Skeletal muscle tissue (tissue), 4 donors: Measurements from ENCODE around the gene ASB10. TPM values are rescaled to one million over a fixed set of nuclear protein-coding genes. Genes with fewer than 3 reads are reported as not detected.

Source experiments
- H3K27ac ChIP-seq: one replicate; pipeline ENCODE4 v1.7.0; 2013; ENCODE audit warnings: mild to moderate bottlenecking, low read depth, low read length, inconsistent platforms
- H3K27me3 ChIP-seq, 3 donors: one replicate each; pipeline ENCODE4 v1.7.0; 2013; ENCODE audit warnings: low read length in 3 of 3; ENCODE audit not compliant: control insufficient read depth in 3 of 3, insufficient read depth in 3 of 3
- H3K36me3 ChIP-seq, 3 donors: one replicate each; pipeline ENCODE4 v1.7.0; 2013; ENCODE audit warnings: low read length in 3 of 3; ENCODE audit not compliant: control insufficient read depth in 3 of 3, insufficient read depth in 3 of 3
- H3K4me1 ChIP-seq, 3 donors: one replicate each; pipeline ENCODE4 v1.7.0; 2013; ENCODE audit warnings: low read length in 3 of 3, mild to moderate bottlenecking in 3 of 3; ENCODE audit not compliant: control insufficient read depth in 3 of 3, insufficient read depth in 3 of 3
- H3K4me3 ChIP-seq, 3 donors: one replicate each; pipeline ENCODE4 v1.7.0; 2013; ENCODE audit warnings: low read length in 3 of 3
- H3K9ac ChIP-seq, 3 donors: one replicate each; pipeline ENCODE4 v1.7.0; 2013; ENCODE audit warnings: low read length in 3 of 3, mild to moderate bottlenecking in 3 of 3, moderate library complexity in 2 of 3, low read depth in 1 of 3
- H3K9me3 ChIP-seq, 3 donors: one replicate each; pipeline ENCODE4 v1.7.0; 2013; ENCODE audit warnings: low read length in 3 of 3; ENCODE audit not compliant: control insufficient read depth in 3 of 3
- total RNA-seq: library from RNA; depleted of rRNA; stranded (reverse); fragments of >200 nt; gene quantifications from one replicate; pipeline ENCODE4 v1.2.3, GENCODE V29; 2014
- donor health status: Osteomylitis.

ASB10 gene
- total RNA-seq, 1 donor from 2014 or later = 3.7 TPM

DNA sequence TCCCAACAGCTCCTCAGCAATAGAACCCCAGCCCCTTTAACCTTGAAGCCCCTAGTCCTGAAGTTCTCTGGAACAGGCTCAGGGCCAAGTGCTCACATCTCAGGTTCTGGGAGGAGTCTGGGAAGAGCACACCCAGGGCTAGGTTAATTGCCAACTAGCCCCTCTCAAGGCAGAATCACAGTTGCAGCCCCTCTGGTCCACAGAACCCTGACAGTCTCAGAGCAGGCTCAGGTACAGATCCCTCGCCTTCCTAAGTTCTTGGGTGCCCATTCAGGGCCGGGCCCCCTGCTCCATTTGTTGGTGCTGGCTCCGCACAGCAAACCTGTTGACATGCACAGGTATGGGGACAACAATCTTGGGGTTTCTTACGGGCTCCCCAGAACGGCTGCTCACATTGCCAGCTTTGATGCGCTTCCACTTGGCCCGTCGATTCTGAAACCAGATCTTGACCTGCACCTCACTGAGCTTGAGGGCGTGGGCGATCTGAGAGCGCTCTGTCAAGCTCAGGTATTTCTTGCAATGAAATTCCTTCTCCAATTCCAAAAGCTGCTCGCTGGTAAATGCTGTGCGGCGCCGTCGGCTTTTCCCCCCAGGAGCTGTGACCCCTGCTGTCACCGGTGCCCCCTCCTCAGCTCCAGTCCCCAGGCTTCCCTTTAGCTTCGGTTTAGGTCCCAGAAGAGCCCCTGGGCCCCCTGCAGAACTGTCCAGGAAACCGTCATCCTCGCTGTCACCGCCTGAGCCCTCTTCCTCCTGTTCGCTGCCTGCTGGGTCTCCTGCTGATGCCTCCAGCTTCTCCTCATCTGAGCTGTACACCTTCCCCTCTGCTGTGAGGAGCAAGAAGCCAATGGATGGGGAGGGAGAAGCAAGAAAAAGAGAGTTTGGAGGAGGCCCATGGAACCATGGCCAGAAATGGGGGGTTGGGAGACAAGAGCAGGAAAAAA, 38.5 kb downstream of the ASB10 start:
- H3K27ac ChIP-seq = no peak overlapping the region
- H3K4me1 ChIP-seq = peaks cover 4 to 6% (median 4%) of the 10 kb centered on the region in 3 donors
- peaks cover 7 to 21% (median 8%) of the 10 kb centered on the region in 3 donors for H3K36me3 ChIP-seq
- H3K27me3 ChIP-seq = peaks cover 0 to 6% (median 0%) of the 10 kb centered on the region in 3 donors
- H3K9ac ChIP-seq = no peak overlapping the region
- no peak overlapping the region for H3K4me3 ChIP-seq
- H3K9me3 ChIP-seq = no peaks in the 10 kb centered on the region

DNA sequence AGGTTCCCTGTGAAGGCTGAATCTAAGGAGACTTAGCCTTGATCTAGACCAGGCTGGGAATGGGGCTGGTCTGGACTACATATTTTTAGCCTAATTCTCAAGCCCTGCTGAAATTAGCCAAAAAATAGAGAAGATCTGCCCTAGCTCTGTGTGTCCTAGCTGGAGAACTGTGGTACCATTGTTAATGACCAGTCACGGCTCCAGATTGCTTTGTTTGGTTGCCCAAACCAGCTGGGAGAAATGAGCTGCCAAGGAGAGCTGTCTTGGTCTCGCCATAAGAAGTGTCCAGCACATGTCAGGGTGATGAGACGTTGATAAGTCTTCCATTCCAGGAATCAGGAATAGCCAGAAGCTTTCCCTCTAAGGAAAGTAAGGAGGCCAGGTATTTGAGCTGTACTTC, 40.3 kb downstream of the ASB10 start:
- Histone ChIP-seq H3K4me1 (peaks cover 6 to 15% (median 9%) of the 10 kb centered on the region in 3 donors), H3K27me3 (peaks cover 0 to 4% (median 0%) of the 10 kb centered on the region in 3 donors), H3K9me3 (no peaks in the 10 kb centered on the region), H3K4me3 (no peak overlapping the region), H3K9ac (no peak overlapping the region), H3K27ac (no peak overlapping the region), H3K36me3 (peaks cover 9 to 31% (median 14%) of the 10 kb centered on the region in 3 donors)

DNA sequence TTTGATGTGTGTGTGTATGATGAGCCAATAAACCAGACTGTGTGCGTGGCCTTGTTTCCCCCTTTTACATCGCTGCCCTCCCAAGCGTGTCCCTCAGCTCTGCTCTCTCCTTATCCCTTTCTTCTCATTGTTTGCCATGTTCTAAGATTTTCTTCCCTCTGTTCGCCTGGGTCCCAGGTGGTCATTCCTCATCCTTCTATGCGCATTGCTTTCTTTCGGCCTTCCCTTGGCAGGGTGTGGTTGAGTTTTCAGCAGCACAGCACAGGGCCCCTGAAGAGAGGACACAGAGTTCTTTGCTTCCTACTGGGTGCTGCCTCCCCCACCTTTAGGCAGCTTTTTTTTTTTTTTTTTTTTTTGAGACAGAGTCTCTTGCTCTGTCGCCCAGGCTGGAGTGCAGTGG, 42.7 kb downstream of the ASB10 start:
- H3K27me3 ChIP-seq = no peaks in the 10 kb centered on the region
- no peak overlapping the region for H3K27ac ChIP-seq
- peaks cover 6 to 15% (median 9%) of the 10 kb centered on the region in 3 donors for H3K4me1 ChIP-seq
- H3K9ac ChIP-seq = no peak overlapping the region
- H3K36me3 ChIP-seq = peaks cover 19 to 40% (median 20%) of the 10 kb centered on the region in 3 donors
- no peak overlapping the region for H3K4me3 ChIP-seq
- H3K9me3 ChIP-seq = no peaks in the 10 kb centered on the region

DNA sequence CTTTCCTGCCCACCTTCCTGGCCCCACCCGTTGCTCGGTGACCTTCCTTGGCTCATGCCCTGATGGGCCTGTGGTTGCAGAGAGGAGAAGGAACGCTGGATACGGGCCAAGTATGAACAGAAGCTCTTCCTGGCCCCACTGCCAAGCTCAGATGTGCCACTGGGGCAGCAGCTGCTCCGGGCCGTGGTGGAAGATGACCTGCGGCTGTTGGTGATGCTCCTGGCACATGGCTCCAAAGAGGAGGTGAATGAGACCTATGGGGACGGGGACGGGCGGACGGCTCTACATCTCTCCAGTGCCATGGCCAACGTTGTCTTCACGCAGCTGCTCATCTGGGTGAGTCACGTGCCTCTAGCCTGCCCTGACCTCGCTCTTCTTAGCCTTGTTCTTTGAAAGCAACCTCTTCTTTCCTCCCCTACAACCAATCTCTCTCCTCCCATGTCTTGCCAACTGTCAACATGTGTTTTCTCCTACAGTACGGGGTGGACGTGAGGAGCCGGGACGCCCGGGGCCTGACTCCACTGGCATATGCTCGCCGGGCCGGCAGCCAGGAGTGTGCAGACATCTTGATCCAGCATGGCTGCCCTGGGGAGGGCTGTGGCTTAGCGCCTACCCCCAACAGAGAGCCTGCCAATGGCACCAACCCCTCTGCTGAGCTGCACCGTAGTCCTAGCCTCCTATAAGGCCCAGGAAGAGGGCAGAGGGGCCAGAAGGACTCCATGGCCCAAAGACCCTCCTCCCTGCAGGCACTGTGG, 43.6 kb downstream of the ASB10 start:
- Histone ChIP-seq H3K9ac (no peak overlapping the region), H3K27ac (no peak overlapping the region), H3K9me3 (no peaks in the 10 kb centered on the region), H3K4me3 (no peak overlapping the region), H3K36me3 (peaks cover 18 to 42% (median 19%) of the 10 kb centered on the region in 3 donors), H3K4me1 (peaks cover 6 to 15% (median 9%) of the 10 kb centered on the region in 3 donors), H3K27me3 (no peaks in the 10 kb centered on the region)

DNA sequence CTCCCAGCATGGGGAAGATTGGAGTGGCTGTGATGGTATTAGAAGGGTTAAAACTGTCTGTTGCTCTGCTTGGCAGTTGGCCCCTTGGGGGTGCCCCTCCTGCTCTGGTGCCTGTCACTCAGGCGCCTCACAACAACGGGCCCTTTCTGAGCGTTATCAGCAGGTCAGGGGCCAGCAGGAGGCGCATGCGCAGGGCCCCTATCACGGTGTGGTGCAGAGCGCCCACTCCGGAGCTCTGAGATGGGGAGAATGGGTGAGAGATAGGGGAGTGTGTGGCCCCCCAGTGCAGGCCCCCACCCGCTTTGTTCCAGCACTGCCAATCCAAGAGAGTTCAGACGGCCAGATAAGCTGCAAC, 44.4 kb downstream of the ASB10 start:
- Histone ChIP-seq H3K4me3 (no peak overlapping the region), H3K27me3 (no peaks in the 10 kb centered on the region), H3K9ac (no peak overlapping the region), H3K27ac (no peak overlapping the region), H3K36me3 (peaks cover 19 to 37% (median 20%) of the 10 kb centered on the region in 3 donors), H3K4me1 (peaks cover 6 to 15% (median 9%) of the 10 kb centered on the region in 3 donors), H3K9me3 (no peaks in the 10 kb centered on the region)

DNA sequence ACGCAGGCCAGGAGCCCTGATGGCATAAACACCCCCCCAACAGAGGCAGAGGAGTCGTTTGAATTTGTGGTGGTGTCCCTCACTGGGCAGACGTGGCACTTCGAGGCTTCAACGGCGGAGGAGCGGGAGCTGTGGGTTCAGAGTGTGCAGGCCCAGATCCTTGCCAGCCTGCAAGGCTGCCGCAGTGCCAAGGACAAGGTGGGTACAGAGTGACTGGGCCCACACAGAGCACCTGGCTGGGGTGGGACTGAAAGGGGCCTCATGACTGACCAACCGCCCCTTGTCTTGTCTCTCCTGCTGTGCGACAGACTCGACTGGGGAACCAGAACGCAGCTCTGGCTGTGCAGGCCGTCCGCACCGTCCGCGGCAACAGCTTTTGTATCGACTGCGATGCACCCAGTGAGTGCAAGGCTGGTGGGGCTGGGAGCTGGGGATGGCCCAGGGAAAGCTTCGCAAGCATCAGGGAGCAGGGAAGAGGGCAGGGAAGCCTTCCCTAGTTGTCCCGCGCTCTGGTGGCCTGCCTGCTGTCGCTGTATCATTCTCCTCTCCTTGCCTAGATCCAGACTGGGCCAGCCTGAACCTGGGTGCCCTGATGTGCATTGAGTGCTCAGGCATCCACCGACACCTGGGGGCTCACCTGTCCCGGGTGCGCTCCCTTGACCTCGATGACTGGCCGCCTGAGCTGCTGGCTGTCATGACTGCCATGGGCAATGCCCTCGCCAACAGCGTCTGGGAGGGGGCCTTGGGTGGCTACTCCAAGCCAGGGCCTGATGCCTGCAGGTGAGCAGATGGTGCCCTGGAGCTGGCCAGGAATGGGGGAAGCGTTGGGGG, 45.0 kb downstream of the ASB10 start:
- no peak overlapping the region for H3K9ac ChIP-seq
- no peaks in the 10 kb centered on the region for H3K9me3 ChIP-seq
- H3K36me3 ChIP-seq = peaks cover 19 to 37% (median 22%) of the 10 kb centered on the region in 3 donors
- H3K4me1 ChIP-seq = peaks cover 6 to 15% (median 9%) of the 10 kb centered on the region in 3 donors
- no peak overlapping the region for H3K27ac ChIP-seq
- H3K4me3 ChIP-seq = no peak overlapping the region
- H3K27me3 ChIP-seq = no peaks in the 10 kb centered on the region

DNA sequence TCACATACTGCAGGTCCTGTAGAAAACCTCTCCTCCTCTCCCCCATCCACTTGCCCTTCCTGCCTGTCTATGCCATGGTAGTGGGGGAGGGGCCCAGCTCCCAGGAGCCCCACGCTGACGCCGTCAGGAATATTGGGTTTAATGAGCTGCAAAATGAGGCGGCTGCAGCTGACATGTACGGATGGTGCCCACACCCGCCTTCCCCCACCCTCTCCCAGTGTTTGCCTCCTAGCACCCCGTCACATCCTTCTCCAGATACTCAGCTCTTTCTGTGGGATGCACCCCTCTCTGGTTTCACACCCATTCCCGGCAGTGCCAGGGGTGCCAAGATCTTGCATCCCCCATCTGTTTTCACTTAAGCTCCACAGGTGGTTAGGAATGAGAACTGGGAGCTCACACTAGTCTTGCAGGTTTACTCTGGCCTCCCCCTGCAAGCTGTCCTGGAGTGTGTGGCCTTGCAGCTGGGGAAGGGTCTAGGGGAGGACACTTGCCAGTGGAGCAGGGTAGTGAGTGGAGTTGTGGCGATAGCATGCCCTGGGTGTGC, 45.7 kb downstream of the ASB10 start:
- Histone ChIP-seq H3K9ac (no peak overlapping the region), H3K36me3 (peaks cover 19 to 39% (median 25%) of the 10 kb centered on the region in 3 donors), H3K27me3 (no peaks in the 10 kb centered on the region), H3K4me3 (no peak overlapping the region), H3K9me3 (no peaks in the 10 kb centered on the region), H3K27ac (no peak overlapping the region), H3K4me1 (peaks cover 6 to 15% (median 9%) of the 10 kb centered on the region in 3 donors)

DNA sequence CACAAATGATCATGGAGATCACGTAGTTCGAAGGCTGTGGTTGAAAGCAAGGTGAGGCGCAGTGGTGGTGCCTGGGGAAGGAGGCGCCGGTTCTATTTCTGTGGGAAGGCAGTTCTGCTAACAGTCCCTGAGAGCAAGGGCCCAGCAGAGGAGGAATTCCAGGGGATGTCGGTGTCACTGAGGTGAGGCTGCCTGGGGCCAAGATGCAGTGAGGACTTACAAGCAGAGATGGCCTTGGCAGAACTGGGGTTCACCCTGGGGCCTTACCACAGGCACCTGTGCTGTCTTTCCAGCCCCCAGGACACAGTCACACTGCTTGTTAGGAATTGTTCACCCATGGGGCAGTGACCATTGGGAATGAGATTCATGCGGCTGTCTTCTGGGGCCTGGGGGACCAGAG, 46.2 kb downstream of the ASB10 start:
- H3K4me1 ChIP-seq = peaks cover 6 to 15% (median 9%) of the 10 kb centered on the region in 3 donors

DNA sequence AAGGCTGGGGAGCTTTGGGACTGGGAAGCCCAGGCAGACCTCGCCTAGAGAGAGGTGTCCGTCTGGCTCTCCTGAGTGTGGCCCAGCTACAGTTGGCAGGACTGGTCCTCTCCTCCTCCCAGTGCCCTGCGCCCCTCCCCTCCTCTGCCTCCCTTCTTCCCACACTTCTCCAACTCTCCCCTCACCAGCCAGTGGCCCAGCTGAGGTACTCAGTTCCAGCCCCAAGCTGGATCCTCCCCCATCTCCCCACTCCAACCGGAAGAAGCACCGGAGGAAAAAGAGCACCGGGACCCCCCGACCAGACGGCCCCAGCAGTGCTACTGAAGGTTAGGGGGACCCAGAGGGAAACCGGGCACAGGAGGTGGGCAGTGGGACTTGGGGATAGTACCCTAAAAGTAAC, 47.3 kb downstream of the ASB10 start:
- no peaks in the 10 kb centered on the region for H3K27me3 ChIP-seq
- H3K9ac ChIP-seq = no peak overlapping the region
- H3K4me1 ChIP-seq = peaks cover 8 to 19% (median 14%) of the 10 kb centered on the region in 3 donors
- H3K27ac ChIP-seq = no peak overlapping the region
- H3K36me3 ChIP-seq = peaks cover 26 to 46% (median 39%) of the 10 kb centered on the region in 3 donors
- H3K9me3 ChIP-seq = no peaks in the 10 kb centered on the region
- H3K4me3 ChIP-seq = no peak overlapping the region

More for the DNA sequence above, 46.2 kb downstream of the ASB10 start:
- H3K9ac ChIP-seq = no peak overlapping the region
- peaks cover 22 to 43% (median 29%) of the 10 kb centered on the region in 3 donors for H3K36me3 ChIP-seq
- no peak overlapping the region for H3K4me3 ChIP-seq
- no peaks in the 10 kb centered on the region for H3K9me3 ChIP-seq
- H3K27me3 ChIP-seq = no peaks in the 10 kb centered on the region
- no peak overlapping the region for H3K27ac ChIP-seq
